Measurements from ENCODE around the gene RBP2.

DNA sequence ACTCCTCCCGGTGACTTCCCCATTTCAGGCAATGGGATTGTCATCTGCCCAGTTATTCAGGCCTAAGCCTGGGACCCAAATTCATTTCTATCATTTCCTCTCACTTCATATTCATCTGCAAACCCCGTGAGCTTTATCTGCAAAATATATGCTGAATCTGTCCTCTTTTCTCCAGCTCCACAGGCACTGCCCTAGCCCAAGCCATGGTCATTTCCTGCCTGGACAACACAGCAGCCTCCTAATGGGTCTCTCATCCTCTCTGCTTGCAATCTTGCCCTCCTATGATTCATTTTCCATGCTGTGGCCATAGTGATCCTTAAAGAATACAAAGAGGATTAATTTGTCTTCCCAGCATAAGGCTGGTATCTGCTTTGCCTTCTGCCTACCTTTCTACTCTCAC is 6.1 kb downstream of the RBP2 start:
- TF ChIP-seq CTCF (IDR thresholded peaks at IDR 0.05; ENCODE audit: low read length) (no peak), EZH2 (optimal IDR thresholded peaks at IDR 0.05; ENCODE audit: low read depth, low read length) (no peak)

Data from MM.1S (cell line).